ENCODE data around the gene ENG.

The ENG gene

GRCh38 chr9:127825319-127826051 is 29.0 kb downstream of the ENG start:
- no peak for TF ChIP-seq EZH2phosphoT487 (conservative IDR thresholded peaks at IDR 0.05; ENCODE audit: low read length)
- TF ChIP-seq CTCF (IDR thresholded peaks at IDR 0.05; ENCODE audit: insufficient read depth, low read length, poor library complexity, severe bottlenecking), result peak; percentile 50
- Histone ChIP-seq H2AFZ (ENCODE audit: low read depth, low read length, severe bottlenecking) (no peak overlapping the region), H3K4me2 (ENCODE audit: low read depth, low read length, poor library complexity, severe bottlenecking) (no peak overlapping the region), H3K27me3 (ENCODE audit: low read length) (no peaks in the 10 kb centered on the region), H3K36me3 (ENCODE audit: low read length) (no peaks in the 10 kb centered on the region), H3K9me2 (replicated peaks; ENCODE audit: insufficient read depth, low read length) (no peaks in the 10 kb centered on the region), H3F3A (ENCODE audit: insufficient read depth) (peaks cover 10% of the 10 kb centered on the region; the same call in 1 of the 2 replicates), H3K27ac (ENCODE audit: low read depth, low read length) (no peak overlapping the region), H3K9me3 (ENCODE audit: insufficient read depth, low read length) (no peaks in the 10 kb centered on the region), H3K9ac (ENCODE audit: low read length) (no peak overlapping the region), H4K20me1 (ENCODE audit: low read depth, low read length) (no peaks in the 10 kb centered on the region), H3K4me3 (ENCODE audit: insufficient read depth, low read length, poor library complexity, severe bottlenecking) (no peak overlapping the region), H3K79me2 (ENCODE audit: insufficient read depth, low read length) (no peaks in the 10 kb centered on the region)

- H3K36me3 ChIP-seq (ENCODE audit: low read length), result no peaks in the 10 kb centered on the region
- H3K27ac ChIP-seq (ENCODE audit: low read depth, low read length), result no peak overlapping the region
- H3K9me2 ChIP-seq (replicated peaks; ENCODE audit: insufficient read depth, low read length), result no peaks in the 10 kb centered on the region
- no peak overlapping the region for H2AFZ ChIP-seq (ENCODE audit: low read depth, low read length, severe bottlenecking)
- no peaks in the 10 kb centered on the region for H3K9me3 ChIP-seq (ENCODE audit: insufficient read depth, low read length)
- TF ChIP-seq CTCF (IDR thresholded peaks at IDR 0.05; ENCODE audit: insufficient read depth, low read length, poor library complexity, severe bottlenecking) (no peak), EZH2phosphoT487 (conservative IDR thresholded peaks at IDR 0.05; ENCODE audit: low read length) (no peak)
- no peak overlapping the region for H3K9ac ChIP-seq (ENCODE audit: low read length)
- H3K4me2 ChIP-seq (ENCODE audit: low read depth, low read length, poor library complexity, severe bottlenecking), result no peak overlapping the region
- no peaks in the 10 kb centered on the region for H4K20me1 ChIP-seq (ENCODE audit: low read depth, low read length)
- no peak overlapping the region for H3K4me3 ChIP-seq (ENCODE audit: insufficient read depth, low read length, poor library complexity, severe bottlenecking)
- no peaks in the 10 kb centered on the region for H3K27me3 ChIP-seq (ENCODE audit: low read length)
- H3K79me2 ChIP-seq (ENCODE audit: insufficient read depth, low read length), result no peaks in the 10 kb centered on the region
- peaks cover 10% of the 10 kb centered on the region; the same call in 1 of the 2 replicates for H3F3A ChIP-seq (ENCODE audit: insufficient read depth)
Observed at GRCh38 chr9:127822108-127822507, 32.4 kb downstream of the ENG start.

GRCh38 chr9:127818574-127818973 is 35.9 kb downstream of the ENG start:
- Histone ChIP-seq H3K4me2 (ENCODE audit: low read depth, low read length, poor library complexity, severe bottlenecking) (no peak overlapping the region), H3K9me3 (ENCODE audit: insufficient read depth, low read length) (no peaks in the 10 kb centered on the region), H3K27ac (ENCODE audit: low read depth, low read length) (no peak overlapping the region), H2AFZ (ENCODE audit: low read depth, low read length, severe bottlenecking) (no peak overlapping the region), H3K4me3 (ENCODE audit: insufficient read depth, low read length, poor library complexity, severe bottlenecking) (no peak overlapping the region), H3K9me2 (replicated peaks; ENCODE audit: insufficient read depth, low read length) (no peaks in the 10 kb centered on the region), H3K36me3 (ENCODE audit: low read length) (no peaks in the 10 kb centered on the region), H3F3A (ENCODE audit: insufficient read depth) (peaks cover 10% of the 10 kb centered on the region; the same call in 1 of the 2 replicates), H3K9ac (ENCODE audit: low read length) (no peak overlapping the region), H4K20me1 (ENCODE audit: low read depth, low read length) (no peaks in the 10 kb centered on the region), H3K27me3 (ENCODE audit: low read length) (no peaks in the 10 kb centered on the region), H3K79me2 (ENCODE audit: insufficient read depth, low read length) (no peaks in the 10 kb centered on the region)
- TF ChIP-seq EZH2phosphoT487 (conservative IDR thresholded peaks at IDR 0.05; ENCODE audit: low read length) (no peak), CTCF (IDR thresholded peaks at IDR 0.05; ENCODE audit: insufficient read depth, low read length, poor library complexity, severe bottlenecking) (no peak)

All from SU-DHL-6 (cell line).